RPMI7951 (cell line): ENCODE data around the gene EFHC1. TPM values are rescaled to one million over a fixed set of nuclear protein-coding genes. Genes with fewer than 3 reads are reported as not detected.

Source experiments
- DNase-seq: peaks from one replicate; pipeline ENCODE4 v3.0.0-alpha.2; 2012; ENCODE audit warnings: low read depth
- total RNA-seq: library from RNA; depleted of rRNA; stranded (reverse); fragments of >200 nt; shearing (Covaris generic); gene quantifications from 2 replicates; pipeline ENCODE4 v1.2.3, GENCODE V29; 2014

EFHC1 gene
- total RNA-seq, 1 experiment from 2014 or later: 37.7 TPM

DNA sequence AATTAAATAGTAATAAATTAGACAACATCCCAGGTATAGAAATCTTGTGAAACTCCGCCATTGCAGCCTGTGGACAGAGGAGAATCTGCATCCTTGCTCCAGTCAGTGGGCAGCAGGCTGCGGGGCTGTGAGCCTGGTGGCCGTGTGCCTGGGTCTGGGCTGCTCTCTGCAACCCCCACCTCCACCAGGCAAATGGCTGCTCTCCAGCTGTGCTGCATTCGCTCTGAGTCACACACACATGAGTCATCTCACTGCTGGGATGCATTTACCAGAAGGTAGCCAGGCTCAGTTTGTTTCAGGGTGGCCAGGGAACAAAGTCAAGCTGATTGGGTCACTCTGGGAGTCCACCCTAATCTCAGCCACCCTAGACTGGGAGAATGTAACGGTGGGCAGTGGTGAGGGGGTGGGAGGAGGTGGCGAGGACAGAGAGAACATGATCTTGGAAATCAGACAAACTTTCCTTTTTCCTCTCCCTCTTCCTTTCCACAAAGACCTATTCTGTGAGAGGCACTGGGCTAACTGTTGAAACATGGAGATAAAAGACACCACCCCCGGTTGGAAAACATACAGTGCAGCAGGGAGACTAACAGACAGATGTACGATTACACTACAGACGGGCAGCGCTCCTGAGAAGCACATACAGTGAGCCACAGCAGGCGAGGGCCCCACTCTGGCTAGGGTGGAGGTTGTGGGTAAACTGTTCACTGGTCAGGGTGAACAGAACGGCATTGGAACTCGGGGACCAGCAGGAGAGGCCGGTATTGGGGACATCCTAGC lies 97.5 kb downstream of the EFHC1 start:
- peak; percentile 99 for DNase-seq

DNA sequence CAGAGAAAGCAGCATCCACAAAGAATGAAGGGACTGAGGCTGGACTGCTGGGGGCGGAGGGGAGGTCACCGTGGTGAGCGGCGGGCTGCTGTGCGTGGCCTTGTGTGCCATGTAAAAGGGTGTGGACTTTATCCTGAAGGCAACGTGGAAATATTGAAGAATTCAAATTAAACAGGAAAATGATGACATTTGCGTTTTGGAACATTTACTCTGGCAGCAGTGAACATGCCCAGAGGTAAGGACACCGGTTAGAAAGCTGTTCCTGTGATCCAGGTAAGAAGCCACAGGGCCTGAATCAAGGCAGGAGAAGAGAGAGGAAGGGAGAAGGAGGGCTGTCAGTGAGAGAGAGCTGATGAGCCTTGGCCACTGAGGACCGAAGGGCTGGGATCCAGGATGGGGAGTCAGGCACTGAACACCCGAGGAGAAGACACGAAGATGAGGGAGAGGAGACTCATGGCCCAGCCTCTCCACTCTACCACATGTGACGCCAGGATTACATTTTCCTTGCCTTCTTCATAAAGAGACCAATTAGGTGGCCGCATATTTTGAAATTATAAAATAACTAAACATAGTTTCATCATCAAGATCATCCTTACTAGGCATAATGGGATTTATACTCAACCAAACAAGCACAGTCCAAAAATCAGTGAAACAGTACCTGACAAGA lies 98.3 kb downstream of the EFHC1 start:
- DNase-seq: no peak

DNA sequence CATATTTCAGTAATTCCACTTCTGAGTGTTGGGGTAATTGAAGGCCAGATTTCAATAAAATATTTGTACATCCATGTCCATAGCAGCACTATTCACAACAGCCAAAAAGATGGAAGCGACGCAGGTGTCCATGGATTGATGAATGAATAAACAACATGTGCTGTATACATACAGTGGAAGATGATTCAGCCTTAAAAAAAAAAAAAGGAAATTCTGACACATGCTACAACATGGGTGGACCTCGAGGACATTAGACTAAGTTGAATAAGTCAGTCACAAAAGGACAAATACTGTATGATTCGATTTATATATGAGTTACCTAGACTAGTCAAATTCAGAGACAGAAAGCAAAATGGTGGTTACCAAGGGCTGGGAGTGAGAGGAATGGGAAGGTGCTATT lies 99.5 kb downstream of the EFHC1 start:
- DNase-seq: no peak

DNA sequence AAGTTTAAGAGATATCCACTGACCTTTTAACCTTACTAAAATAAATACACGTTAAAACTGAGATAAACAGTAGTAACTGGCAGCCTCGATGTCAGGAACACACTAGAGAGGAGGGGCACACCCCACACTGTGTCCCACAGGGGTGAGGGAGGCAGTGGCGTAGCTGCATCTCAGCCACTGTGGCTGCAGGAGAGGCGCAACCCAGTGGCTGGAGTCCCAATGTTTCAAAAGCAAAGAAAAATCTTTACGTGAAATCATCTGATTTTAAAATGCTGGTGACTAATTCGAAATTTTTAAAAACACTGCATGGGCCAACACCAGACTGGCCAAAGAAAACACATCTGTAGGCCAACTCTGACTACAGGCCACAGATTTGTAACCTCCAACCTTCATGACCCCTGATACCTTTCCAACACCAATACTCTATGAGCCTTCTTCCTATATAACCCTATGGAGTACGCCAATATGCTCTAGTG lies 102.0 kb downstream of the EFHC1 start:
- DNase-seq: peak; percentile 38

DNA sequence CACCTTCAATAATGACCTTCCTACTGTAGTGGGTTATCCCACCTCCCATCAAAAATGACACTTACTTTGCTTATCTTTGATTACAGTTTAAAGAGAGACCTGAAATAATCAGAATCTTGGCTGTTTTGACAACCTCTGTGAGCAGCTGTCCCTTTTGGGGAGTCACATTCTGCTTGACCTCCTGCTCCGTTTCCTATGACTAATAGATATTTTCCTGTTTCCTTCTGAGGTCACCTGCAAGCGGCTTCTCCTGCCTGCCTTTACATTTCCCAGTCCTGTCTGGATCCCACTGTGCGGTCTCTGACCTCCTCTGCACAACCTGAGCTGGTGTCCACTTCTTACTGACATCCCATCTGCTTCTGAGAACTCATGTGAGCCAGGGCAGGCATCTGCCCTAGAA lies 102.5 kb downstream of the EFHC1 start:
- peak; percentile 39 for DNase-seq

DNA sequence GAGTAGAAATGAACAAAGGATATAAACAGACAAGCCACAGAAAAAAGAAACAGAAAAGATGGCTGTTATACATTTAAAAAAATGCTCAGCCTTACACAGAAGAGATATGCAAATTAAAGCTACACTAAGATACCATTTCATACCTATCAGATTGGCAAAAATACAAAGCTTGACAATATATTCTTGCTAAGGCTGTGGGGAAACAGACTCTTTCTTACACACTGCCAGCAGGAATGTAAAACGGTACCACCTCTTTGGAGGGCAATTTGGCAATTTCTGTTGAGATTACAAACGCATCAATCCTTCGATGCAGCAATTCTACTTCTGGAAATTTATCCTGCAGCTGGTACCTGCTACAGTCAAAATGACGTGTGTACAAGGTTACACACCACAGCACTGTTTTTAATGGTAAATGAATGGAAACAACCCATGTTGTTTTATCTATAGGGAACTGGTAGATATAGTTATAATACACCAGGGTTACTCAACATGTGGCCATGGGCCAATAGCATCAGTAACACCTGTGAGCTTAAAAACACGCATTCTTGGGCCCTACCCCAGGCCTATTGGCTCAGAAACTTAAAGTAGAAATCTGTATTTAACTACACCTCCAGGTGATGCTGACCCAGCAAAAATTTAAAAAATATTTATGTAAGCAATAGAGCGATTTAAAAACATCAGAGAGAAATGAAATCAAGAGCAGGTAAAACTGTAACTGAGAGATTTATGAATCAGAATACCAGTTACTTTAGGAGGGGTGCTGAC lies 103.4 kb downstream of the EFHC1 start:
- no peak for DNase-seq

DNA sequence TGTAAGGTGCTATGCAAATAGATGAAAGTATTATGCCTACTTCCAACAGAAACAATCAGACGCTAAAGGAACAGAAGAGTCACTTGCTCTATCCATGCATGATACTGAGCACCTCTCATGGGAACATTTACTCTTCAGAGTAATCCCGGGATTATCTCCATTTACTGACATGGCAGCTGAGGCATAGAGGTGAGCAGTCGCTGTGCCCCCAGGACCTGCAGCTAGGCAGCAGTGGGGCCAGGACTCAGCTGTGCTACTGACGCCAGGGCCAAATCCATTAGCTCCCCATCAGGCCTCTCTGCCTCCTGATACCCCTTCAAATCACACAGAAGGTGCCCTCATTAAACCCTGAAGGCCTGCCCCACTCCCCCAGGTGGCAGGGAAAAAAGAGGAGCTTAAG lies 104.8 kb downstream of the EFHC1 start:
- no peak for DNase-seq

DNA sequence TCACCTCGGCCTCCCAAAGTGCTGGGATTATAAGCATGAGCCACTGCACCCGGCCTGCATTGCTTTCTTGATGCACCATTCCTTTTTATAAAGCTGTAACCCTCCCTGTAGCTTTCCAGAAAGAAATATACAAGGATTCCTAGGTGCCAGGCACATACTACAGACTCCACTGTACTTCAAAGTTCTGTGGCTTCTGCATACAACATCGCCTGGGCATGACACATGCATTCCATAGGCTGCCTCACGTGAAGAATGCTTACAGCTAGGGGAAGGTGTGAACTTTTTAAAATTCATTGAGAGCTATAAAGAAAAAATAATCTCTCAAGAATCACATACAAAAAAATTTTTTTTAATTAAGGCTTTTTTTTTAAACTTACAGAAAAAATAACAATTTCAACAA lies 106.5 kb downstream of the EFHC1 start:
- DNase-seq: peak; percentile 50

DNA sequence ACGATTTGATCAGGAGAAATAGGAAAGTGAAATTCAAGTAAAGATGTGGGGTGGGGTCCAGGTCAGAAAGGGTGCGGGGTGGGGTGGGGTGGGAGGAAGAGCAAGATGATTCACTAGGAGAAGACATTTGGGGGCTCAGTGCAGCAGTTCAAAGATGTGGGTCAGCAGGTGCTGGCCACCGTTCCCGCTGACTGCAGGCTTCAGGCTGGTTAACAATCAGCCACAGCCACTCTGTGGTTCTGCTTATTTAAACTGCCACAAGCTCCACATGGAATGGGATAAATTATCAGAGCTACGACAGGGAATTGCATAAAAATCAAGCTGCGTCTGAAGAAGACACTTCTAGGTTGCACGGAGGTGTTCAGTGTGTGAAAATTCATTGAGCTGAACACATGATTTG lies 107.3 kb downstream of the EFHC1 start:
- DNase-seq: no peak

DNA sequence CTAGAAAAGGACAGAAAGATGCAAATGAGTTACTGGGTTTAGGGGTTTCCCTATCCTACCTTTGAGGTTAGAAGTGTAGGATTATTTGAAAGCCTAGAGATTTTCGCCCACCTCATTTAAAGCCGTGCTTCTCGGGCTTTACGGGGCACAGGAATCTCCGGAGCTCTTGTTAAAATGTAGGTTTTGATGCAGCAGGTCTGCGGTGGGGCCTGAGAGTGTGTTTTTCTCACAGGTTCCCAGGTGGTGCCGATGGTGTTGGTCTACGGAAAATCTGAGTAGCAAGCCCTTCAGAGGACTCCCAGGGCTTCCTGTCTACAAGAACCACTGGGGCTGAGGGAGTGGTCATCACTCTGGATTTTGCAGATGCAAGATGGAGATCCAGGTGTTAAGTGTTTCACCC lies 109.2 kb downstream of the EFHC1 start:
- DNase-seq: no peak

DNA sequence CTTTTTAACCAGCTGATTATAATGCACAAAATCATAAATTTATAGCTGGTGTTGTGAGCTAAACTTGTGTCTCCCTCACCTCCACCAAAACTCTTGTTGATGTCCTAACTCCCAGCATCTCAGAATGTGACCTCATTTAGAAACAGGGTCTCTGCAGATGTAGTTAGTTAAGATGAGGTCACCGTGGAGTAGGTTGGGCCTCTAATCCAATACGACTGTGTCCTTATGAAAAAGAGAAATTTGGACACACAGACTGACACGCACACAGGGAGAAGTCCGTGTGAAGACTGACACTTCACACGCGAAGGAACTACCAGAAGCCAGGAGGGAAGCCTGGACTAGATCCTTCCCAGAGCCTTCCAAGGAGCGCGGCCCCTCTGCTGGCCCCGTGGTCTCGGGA lies 110.2 kb downstream of the EFHC1 start:
- DNase-seq: no peak

DNA sequence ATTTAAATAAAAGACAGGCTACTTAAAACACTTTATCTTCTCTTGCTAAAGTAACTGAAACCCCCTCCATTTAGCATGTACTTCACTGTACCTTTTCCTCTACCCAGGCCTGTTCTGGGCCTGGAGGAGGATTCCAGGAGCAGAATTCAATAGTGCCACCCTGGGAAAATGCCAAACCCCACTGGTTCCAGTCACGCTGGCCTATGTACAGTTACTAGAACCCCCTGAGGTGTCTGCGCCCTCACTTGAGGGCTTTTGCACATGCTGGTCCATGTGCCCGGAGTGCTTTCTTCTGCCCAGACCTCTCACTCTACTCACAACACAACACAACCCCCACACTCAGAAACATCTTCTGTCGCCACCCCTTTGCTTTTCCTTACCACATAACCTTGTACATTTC lies 111.3 kb downstream of the EFHC1 start:
- no peak for DNase-seq

DNA sequence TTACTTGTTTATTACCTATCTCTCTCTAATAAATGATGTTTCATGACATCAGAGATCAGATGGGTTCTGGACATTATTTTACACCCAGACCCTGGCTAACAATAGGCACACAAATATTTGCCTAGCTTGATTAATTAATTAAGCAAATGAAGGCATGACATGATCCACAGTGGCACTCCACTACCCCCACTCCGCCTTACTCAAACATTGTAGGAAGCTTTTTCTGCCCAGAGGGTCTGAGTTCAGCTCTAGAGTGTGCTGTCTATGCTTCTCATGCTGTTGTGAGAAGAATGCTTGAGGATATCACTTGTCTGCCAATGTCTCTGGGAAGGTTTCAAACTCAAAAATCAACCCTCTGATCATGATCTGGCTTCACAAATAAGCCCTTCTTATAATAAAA lies 111.7 kb downstream of the EFHC1 start:
- no peak for DNase-seq

DNA sequence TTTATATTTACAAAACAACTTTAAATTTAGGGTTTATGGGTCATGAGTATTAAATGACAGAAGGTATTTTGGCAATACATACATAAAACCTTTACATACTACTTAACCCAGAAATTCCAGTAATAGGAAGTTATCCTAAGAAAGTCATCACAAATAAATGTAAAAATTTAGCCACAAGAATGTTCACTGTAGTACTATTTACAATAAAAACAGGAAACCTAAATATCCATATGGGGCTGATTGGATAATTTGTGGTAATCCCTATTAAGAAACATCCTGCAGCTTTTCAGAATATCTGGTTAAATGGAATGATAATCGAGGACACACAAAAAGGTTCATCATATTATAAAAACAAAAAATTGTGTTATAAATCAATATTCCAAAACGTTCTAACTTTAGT lies 112.3 kb downstream of the EFHC1 start:
- no peak for DNase-seq

DNA sequence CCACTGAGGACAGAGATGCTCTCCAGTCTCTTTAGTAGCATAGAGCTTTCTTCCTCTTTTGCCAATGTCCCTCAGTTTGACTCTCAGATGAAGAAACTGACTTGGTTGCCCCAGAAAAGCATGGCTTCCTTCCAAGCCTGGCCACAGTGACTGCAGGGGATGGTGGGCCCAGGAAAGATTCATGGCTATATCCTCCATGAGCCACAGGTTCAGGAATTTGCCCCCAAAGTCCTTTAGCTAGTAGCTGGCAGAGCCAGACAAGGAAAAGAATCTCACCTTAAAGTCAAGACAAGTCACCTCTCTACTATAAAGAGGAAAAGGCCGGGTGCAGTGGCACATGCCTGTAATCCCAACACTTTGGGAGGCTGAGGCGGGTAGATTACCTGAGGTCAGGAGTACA lies 113.3 kb downstream of the EFHC1 start:
- DNase-seq: peak; percentile 38

DNA sequence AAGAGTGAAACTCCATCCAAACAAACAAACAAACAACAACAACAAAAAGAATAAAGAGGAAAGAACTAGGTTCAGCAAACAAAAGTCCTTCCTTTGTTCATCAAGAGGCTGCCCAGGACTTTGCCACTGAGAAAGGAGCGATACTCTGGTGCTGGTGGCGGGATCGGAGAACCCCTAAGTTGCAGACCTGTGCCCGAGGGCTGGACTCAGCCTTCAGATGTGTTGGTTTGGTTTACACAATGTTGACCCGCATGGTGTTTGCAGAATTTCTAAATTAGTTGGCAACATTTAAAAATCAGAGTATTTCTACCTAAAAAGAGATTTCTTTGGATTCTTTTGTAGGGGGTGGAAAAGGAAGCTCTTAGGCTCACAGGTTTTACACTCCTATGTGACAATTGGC lies 114.2 kb downstream of the EFHC1 start:
- DNase-seq: no peak

DNA sequence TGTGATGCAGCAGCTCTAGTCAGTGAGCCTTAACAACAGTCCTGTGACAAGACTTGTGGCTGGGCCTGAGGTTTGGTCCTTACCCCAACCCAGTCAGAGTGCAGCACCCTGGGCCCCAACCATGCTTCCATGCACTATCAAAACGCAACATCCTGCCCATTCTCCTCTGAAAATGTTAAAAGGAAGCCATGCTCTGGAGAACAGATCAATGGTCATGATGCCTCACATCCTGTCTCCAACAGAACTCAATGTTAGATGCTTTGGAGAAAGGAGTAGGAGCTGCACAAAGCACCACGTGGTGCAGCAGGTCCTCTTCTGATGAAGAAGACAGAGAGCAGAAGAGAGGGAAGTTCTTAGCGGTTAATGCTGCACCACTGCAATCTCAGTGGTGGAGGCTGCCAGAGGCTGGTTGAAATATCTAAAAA lies 114.8 kb downstream of the EFHC1 start:
- DNase-seq: no peak

DNA sequence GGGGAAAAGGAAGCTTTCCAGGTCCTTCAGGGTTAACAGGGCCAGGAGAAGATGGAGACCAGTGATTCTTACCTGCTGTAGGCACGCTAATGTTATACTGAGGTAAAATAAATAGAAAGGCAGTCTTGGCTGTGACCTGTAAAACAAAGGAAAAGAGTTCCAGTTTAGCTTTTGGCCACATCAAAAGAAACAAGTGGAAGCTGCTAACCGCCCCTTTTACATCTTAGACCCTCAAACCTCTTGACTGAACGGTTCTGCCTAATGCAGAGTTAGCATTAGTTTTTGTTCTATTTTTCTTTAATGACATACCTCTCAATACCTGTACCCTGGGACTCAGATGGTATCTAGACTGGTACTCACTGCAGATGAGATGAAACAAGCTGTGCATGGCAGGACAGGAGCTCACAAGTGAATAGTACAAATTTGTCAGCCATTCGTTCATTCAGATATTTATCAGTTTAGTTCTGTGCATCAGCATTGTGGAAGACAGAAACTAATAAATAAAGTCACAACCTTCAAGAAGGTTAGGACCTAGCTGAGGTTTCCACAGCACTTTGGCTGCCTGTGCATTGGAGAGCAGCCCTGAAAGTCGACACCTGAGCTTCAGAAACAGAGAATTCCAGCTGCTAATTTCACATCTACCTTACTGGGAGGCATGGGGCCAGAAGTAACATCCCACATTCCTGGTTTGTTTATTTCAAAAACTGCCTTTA lies 115.7 kb downstream of the EFHC1 start:
- no peak for DNase-seq

DNA sequence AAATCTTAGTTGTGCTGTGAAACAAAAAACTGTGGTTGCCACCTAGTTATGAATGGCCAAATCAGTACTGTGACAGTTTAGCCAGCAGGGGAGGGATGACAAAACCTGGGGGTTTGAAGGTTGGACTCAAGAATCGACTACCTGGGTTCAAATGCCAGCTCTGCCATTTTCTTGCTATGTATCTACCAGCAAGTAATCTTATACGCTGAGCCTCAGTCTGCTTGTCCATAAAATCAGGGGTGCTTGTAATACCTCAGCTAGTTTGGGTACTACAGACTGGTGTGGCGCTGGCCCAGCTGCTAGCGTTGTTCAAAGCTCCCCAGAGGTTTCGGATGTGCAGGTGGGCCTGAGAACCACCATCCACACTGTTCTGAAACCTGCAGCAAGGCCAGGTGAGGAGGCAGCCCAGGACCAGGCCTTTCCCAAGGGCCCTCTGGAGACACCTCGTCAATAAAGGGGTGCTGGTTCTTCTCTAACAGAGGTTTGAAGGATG lies 116.3 kb downstream of the EFHC1 start:
- no peak for DNase-seq

DNA sequence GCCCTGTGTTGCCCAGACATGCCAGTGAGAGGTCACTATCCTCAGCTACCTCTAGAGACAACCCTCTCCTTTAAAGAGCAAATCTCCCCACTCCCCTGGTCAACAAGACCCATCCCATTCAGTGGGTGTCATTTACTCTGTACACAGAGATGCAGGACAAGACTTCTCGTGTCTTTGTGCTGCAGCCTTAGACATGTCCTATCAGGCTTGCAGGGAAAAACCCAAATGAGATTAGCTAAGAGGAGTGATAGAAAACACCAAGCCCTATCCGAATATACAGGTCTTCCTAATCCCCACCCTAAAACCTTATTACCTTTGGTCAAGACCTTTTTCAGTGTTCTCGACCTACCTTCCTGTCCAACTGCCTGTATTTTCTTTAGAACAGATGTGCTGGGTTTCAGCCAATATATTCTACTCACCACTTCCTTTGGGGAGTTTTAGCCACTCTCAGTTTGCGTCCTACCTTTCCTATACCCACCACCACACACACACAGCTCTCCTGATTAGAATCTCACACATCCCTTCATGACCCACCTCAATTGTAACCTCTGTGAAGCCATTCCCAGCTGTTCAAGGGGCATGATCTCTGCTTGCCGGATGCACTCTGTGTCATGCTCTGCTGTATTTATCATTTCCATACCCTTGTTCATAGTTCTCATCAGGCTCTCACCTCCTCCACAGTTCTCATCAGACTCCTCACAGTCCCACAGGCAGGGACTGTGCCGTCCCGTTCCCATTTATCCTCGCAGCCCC lies 117.0 kb downstream of the EFHC1 start:
- peak; percentile 76 for DNase-seq

DNA sequence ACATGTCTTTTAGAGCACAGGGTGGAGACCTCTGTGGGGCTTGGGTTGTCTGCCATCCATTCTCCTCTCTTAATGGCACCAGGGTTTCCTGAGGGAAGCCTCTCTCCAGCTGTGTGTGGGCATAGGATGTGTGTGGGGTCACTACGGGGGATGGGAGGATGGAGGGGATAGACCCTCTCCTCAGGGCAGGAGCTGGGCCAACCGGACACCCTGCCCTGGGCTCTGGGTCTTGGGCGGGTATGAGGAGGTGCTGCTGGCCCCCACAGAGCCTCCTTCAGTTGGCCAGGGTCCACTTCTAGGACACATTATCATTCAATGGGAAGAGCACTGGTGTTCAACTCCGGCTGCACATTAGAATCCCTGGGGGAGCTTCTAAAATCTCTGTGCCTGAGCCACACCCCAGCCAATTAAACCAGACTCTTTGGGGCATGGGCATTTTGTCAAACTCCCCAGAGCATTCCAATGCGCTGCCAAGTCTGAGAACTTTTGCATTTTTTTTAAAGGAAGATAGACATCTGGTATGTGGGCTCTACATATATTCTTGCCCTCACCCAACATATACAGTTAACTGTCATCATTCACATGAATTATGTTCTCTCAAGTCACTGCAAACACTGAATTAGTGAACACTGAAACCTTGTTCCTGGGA lies 118.2 kb downstream of the EFHC1 start:
- peak; percentile 91 for DNase-seq
